Heart right ventricle (tissue), 16 donors: Measurements from ENCODE around the gene UBAC2. TPM values are rescaled to one million over a fixed set of nuclear protein-coding genes. Genes with fewer than 3 reads are reported as not detected.
A peak's percentile ranks its signal among the peaks of the same experiment; 100 is the strongest.

Experiments used
- ATAC-seq, 8 donors: fragments of 200-7000 bp; cut with Tn5 transposase; one replicate each; pipeline ENCODE4 v1.9.1; 2020; ENCODE audit warnings: mild to moderate bottlenecking in 8 of 8, moderate library complexity in 8 of 8, moderate number of reproducible peaks in 1 of 8
- DNase-seq, 2 donors: peaks; one replicate each; pipeline ENCODE4 v3.0.0-alpha.2; 2020
- H3K27ac ChIP-seq, 10 donors: fragments of 200-600 bp; sonication (generic) in 2 of 10; one replicate each; pipeline versions ENCODE4 v1.5.0 to v1.8.0; 2020 to 2022; ENCODE audit warnings: mild to moderate bottlenecking in 3 of 10
- H3K27me3 ChIP-seq, 7 donors: fragments of 200-600 bp; one replicate each; pipeline ENCODE4 v1.8.0; 2021 to 2022; ENCODE audit warnings: mild to moderate bottlenecking in 2 of 7
- H3K36me3 ChIP-seq, 9 donors: fragments of 200-600 bp; sonication (generic) in 1 of 9; one replicate each; pipeline versions ENCODE4 v1.5.0 to v1.8.0; 2020 to 2022; ENCODE audit warnings: mild to moderate bottlenecking in 2 of 9
- H3K4me1 ChIP-seq, 9 donors: fragments of 200-600 bp; sonication (generic) in 1 of 9; one replicate each; pipeline versions ENCODE4 v1.5.0 to v1.8.0; 2020 to 2022; ENCODE audit warnings: mild to moderate bottlenecking in 4 of 9
- H3K4me3 ChIP-seq, 10 donors: fragments of 200-600 bp; sonication (generic) in 2 of 10; one replicate each; pipeline versions ENCODE4 v1.5.0 to v1.8.0; 2020 to 2022; ENCODE audit warnings: mild to moderate bottlenecking in 7 of 10, moderate library complexity in 2 of 10
- H3K9me3 ChIP-seq, 11 donors: fragments of 200-600 bp in 10 of 11; sonication (generic) in 2 of 11; one replicate each; pipeline versions ENCODE4 v1.5.0 to v1.8.0; 2013 to 2022; ENCODE audit warnings: mild to moderate bottlenecking in 2 of 11, control low read depth in 1 of 11, moderate library complexity in 1 of 11
- WGBS, 2 donors: extraction: QIAGEN DNeasy Blood & Tissue Kit; methylation state at CpG; one replicate each; pipeline ENCODE4 v1.1.7; 2013; ENCODE audit warnings: inconsistent platforms in 1 of 2; 5-methylcytosine and 5-hydroxymethylcytosine counted together
- intact Hi-C, 10 donors: fragments of 100-400 bp; cut with DNase I; formaldehyde crosslinking; loops; one replicate each; pipeline versions ENCODE4 v1.11.1 to v1.14.2; 2022
- polyA plus RNA-seq, 2 donors: library from polyadenylated mRNA; stranded (reverse); fragments of 200-250 nt; gene quantifications; one replicate each; pipeline ENCODE4 v1.2.3, GENCODE V29; 2013
- total RNA-seq, 10 donors: library from RNA; stranded (reverse); fragmentation: NEBNext Ultra II Directional in 3 of 10; extraction: Animal tissue kit (Norgen Biotek cat#: 25700) in 3 of 10; gene quantifications; one replicate each; pipeline versions ENCODE4 v1.2.1 to v1.2.4, GENCODE V29; 2021 to 2023
- TF ChIP-seq, protein P1 (sequence below), 9 donors: fragments of 200-600 bp; sonication (generic) in 2 of 9; IDR thresholded peaks; one replicate each; pipeline versions ENCODE4 v1.5.0 to v1.8.0; 2021 to 2022; ENCODE audit warnings: antibody characterized with exemption in 9 of 9, mild to moderate bottlenecking in 5 of 9, moderate library complexity in 1 of 9
- donor health status: Arrhythmogenic right ventricular cardiomyopathy.
- donor health status: ischemic (EF 13 %, LVEDD 7.1; RV severe dilation, severe dysfunction).
- donor health status: healthy with polysubstance abuse.
- donor health status: DM: no; HTN: yes; CAD: no.
- donor health status: DM: no; HTN: no; CAD: no.
- donor health status: ischemic (EF 25% LVEDD 6.9; RV normal size, moderate dysfunction).
- donor health status: ischemic (EF 25% LVEDD 5.7; RV mildly dilated, moderate dysfunction).
- donor health status: healthy.
- donor health status: DM: yes; HTN: yes; CAD: no.
- donor health status: Ischemic cardiomyopathy.
- donor health status: ischemic (EF 35%, LVEDD 5.7; RV mildly dilated, moderate dysfunction).
- donor health status: nonischemic (EF 11% LVEDD 7.7; RV severe dilation, severe dysfunction).
- donor health status: DM: yes; HTN: yes; CAD: no.
- donor health status: PGD.
- donor health status: ischemic (EF 29% LVEDD 5.4; RV normal size, mild dysfunction).
- donor health status: nonischemic (EF 23%, LVEDD 6.1; RV moderate dilation, normal function).

Gene UBAC2
- total and polyA plus RNA-seq, 12 donors, result 31.8 to 60.4 (median 47.0) TPM

DNA sequence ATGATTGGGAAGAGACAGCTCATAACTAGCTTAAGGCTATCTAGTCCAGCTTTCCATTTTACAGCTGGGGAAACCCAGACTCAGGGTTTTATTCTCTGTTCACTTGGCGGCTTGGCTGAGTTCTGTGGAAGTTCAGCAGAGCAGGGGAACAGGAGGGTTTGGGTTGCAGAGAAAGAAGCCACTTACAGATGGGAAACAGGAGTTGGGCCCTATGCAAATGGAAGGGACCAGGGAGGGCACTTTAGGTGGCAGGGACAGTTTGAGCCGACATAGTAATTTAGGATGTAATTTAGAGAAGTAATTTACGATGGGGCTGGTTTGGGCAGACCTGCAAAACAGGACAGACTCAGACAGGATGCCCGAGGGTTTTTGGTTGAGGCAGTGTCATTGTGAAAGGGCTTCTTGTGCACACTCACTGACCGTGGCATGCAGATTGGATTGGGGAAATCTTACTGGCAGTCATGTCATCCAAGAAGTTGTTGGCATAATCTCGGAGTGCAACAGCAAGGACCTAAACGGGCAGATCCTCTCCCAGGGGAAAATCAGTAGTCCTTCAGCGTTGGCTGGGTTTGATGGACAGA lies 153.8 kb downstream of the UBAC2 start:
- H3K4me1 ChIP-seq, result peaks cover 0 to 51% (median 12%) of the 10 kb centered on the region in 9 donors
- 78 to 82% methylated on average over 8 of the region's 8 CpGs for WGBS, 2 donors
- TF ChIP-seq, protein P1, sequence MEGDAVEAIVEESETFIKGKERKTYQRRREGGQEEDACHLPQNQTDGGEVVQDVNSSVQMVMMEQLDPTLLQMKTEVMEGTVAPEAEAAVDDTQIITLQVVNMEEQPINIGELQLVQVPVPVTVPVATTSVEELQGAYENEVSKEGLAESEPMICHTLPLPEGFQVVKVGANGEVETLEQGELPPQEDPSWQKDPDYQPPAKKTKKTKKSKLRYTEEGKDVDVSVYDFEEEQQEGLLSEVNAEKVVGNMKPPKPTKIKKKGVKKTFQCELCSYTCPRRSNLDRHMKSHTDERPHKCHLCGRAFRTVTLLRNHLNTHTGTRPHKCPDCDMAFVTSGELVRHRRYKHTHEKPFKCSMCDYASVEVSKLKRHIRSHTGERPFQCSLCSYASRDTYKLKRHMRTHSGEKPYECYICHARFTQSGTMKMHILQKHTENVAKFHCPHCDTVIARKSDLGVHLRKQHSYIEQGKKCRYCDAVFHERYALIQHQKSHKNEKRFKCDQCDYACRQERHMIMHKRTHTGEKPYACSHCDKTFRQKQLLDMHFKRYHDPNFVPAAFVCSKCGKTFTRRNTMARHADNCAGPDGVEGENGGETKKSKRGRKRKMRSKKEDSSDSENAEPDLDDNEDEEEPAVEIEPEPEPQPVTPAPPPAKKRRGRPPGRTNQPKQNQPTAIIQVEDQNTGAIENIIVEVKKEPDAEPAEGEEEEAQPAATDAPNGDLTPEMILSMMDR (IDR thresholded peaks at IDR 0.05), result no peak
- intact Hi-C loops, result no loop called here
- H3K27me3 ChIP-seq, result no peaks in the 10 kb centered on the region
- H3K4me3 ChIP-seq, result no peak overlapping the region
- no peak for DNase-seq
- peaks cover 0 to 83% (median 4%) of the 10 kb centered on the region in 9 donors for H3K36me3 ChIP-seq
- peak overlapping the region in 1 of 10 donors; percentile 89 for H3K27ac ChIP-seq
- ATAC-seq, result no peak
- no peaks in the 10 kb centered on the region for H3K9me3 ChIP-seq

- H3K27ac ChIP-seq, result peak overlapping the region in 7 of 10 donors; percentile 31 to 89 (median 60)
- DNase-seq (no peak), ATAC-seq (peak in 1 of 8 donors; percentile 15)
- H3K36me3 ChIP-seq, result peaks cover 0 to 84% (median 4%) of the 10 kb centered on the region in 9 donors
- H3K4me3 ChIP-seq, result no peak overlapping the region
- H3K4me1 ChIP-seq, result peaks cover 0 to 53% (median 12%) of the 10 kb centered on the region in 9 donors
- no peaks in the 10 kb centered on the region for H3K27me3 ChIP-seq
- intact Hi-C loops, result no loop called here
- 91 to 95% methylated on average over 18 of the region's 18 CpGs for WGBS, 2 donors
- TF ChIP-seq, protein P1 (IDR thresholded peaks at IDR 0.05), result no peak
- H3K9me3 ChIP-seq, result no peaks in the 10 kb centered on the region
Observed at GRCh38 chr13:99355267-99356011, 154.8 kb downstream of the UBAC2 start.

- DNase-seq (no peak), ATAC-seq (peak in 2 of 8 donors; percentile 29 to 33)
- Histone ChIP-seq H3K27me3 (no peaks in the 10 kb centered on the region), H3K9me3 (no peaks in the 10 kb centered on the region), H3K27ac (peak overlapping the region in 8 of 10 donors; percentile 31 to 89 (median 59)), H3K36me3 (peaks cover 0 to 83% (median 4%) of the 10 kb centered on the region in 9 donors), H3K4me1 (peaks cover 0 to 57% (median 12%) of the 10 kb centered on the region in 9 donors), H3K4me3 (peak overlapping the region in 6 of 10 donors; percentile 25 to 38 (median 34))
- intact Hi-C loops, result no loop called here
- WGBS, 2 donors, result 35 to 40% methylated on average over 1 of the region's 1 CpG
- TF ChIP-seq, protein P1 (IDR thresholded peaks at IDR 0.05), result no peak
Observed at GRCh38 chr13:99356012-99356261, 155.3 kb downstream of the UBAC2 start.

DNA sequence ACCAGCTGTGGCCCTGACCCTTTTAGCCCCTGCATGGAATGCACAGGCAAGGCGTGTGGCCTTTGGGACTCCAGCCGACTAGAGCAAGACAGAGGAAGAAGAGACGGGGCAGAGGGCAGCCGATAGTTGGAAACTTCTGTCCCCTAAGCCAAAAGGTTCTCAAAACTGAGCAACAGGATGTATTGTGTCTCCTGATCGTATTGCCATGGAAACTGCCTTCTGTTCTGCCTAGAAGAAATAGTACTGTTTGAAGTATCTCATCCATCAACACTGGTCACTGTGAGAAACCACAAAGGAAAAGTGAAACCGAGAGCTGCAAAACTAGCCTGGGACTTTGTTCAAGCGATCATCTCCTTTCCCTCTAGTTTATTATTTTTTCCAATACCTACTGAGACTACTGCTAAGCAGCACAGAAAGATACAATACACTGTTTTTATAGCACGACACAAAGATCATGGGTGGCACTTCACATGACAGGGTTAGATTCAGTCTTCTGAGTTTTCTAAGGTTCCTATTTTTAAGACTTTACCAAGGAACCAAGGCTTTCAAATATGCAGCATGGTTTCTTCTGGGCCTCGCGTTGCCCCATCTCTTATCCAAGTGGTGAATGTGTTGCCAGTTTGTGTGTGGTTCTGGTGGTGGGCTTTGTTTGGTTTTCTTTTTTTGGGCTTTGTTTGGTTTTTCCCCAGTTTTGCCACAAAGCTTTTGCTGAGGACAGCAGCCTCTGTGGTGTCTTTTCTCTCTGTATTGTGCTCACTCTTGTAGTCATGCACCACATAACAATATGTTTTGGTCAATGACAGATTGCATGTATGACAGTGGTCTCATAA lies 155.8 kb downstream of the UBAC2 start:
- H3K27ac ChIP-seq, result peak overlapping the region in 9 of 10 donors; percentile 12 to 89 (median 58)
- intact Hi-C loops, result no loop called here
- 45 to 57% methylated on average over 10 of the region's 10 CpGs for WGBS, 2 donors
- ATAC-seq (peak; percentile 32 to 87 (median 73)), DNase-seq (peak; percentile 31 to 34)
- peak overlapping the region in 6 of 10 donors; percentile 25 to 38 (median 34) for H3K4me3 ChIP-seq
- H3K27me3 ChIP-seq, result no peaks in the 10 kb centered on the region
- H3K36me3 ChIP-seq, result peaks cover 0 to 85% (median 4%) of the 10 kb centered on the region in 9 donors
- no peaks in the 10 kb centered on the region for H3K9me3 ChIP-seq
- TF ChIP-seq, protein P1 (IDR thresholded peaks at IDR 0.05), result no peak
- peaks cover 0 to 58% (median 12%) of the 10 kb centered on the region in 9 donors for H3K4me1 ChIP-seq
